H9 (cell line): Measurements from ENCODE around the gene MLKL. TPM values are rescaled to one million over a fixed set of nuclear protein-coding genes. Genes with fewer than 3 reads are reported as not detected.

Experiments
- DNase-seq: peaks from one replicate; pipeline ENCODE4 v3.0.0-alpha.2; 2017
- H2AFZ ChIP-seq: one replicate; pipeline ENCODE4 v1.6.1; 2013; ENCODE audit warnings: mild to moderate bottlenecking, low read length, control low read depth, moderate library complexity
- H2AK5ac ChIP-seq: 2 replicates; pipeline ENCODE4 v1.6.1; 2013; ENCODE audit warnings: low read length, control low read depth, mixed read lengths; ENCODE audit not compliant: insufficient read length
- H2BK120ac ChIP-seq: one replicate; pipeline ENCODE4 v1.6.1; 2013; ENCODE audit warnings: low read depth, mild to moderate bottlenecking, low read length, control low read depth, inconsistent platforms; ENCODE audit not compliant: poor library complexity, severe bottlenecking
- H2BK12ac ChIP-seq: 2 replicates; pipeline ENCODE4 v1.6.1; 2013; ENCODE audit warnings: low read length, control low read depth, mixed read lengths, low read depth; ENCODE audit not compliant: insufficient read length
- H2BK15ac ChIP-seq: 2 replicates; pipeline ENCODE4 v1.6.1; 2013; ENCODE audit warnings: low read depth, low read length, control low read depth
- H2BK20ac ChIP-seq: one replicate; pipeline ENCODE4 v1.6.1; 2013; ENCODE audit warnings: low read depth, mild to moderate bottlenecking, low read length, control low read depth, inconsistent platforms; ENCODE audit not compliant: poor library complexity, severe bottlenecking
- H2BK5ac ChIP-seq: 2 replicates; pipeline ENCODE4 v1.6.1; 2013; ENCODE audit warnings: low read length, control low read depth, mixed read lengths; ENCODE audit not compliant: insufficient read length
- H3K14ac ChIP-seq: 2 replicates; pipeline ENCODE4 v1.6.1; 2013; ENCODE audit warnings: low read length, control low read depth; ENCODE audit not compliant: insufficient read depth
- H3K18ac ChIP-seq: 2 replicates; pipeline ENCODE4 v1.6.1; 2013; ENCODE audit warnings: low read depth, mild to moderate bottlenecking, mixed read lengths, low read length, control low read depth; ENCODE audit not compliant: insufficient read length
- H3K23ac ChIP-seq: 2 replicates; pipeline ENCODE4 v1.6.1; 2013; ENCODE audit warnings: low read length, control low read depth, mixed read lengths, low read depth; ENCODE audit not compliant: insufficient read length
- H3K23me2 ChIP-seq: 2 replicates; pipeline ENCODE4 v1.6.1; 2013; ENCODE audit warnings: low read depth, mild to moderate bottlenecking, mixed read lengths, low read length, control low read depth; ENCODE audit not compliant: insufficient read length, poor library complexity, severe bottlenecking
- H3K27ac ChIP-seq: 2 replicates; pipeline ENCODE4 v1.5.1; 2013; ENCODE audit warnings: low read length, control low read depth, mixed read lengths, low read depth; ENCODE audit not compliant: insufficient read length
- H3K27me3 ChIP-seq: 2 replicates; pipeline ENCODE4 v1.6.1; 2013; ENCODE audit warnings: low read length, control low read depth, inconsistent platforms; ENCODE audit not compliant: insufficient read depth
- H3K4ac ChIP-seq: 2 replicates; pipeline ENCODE4 v1.6.1; 2013; ENCODE audit warnings: low read depth, mild to moderate bottlenecking, control low read depth, inconsistent platforms, low read length, moderate library complexity
- H3K4me1 ChIP-seq: 2 replicates; pipeline ENCODE4 v1.6.1; 2013; ENCODE audit warnings: low read length, control low read depth, inconsistent platforms; ENCODE audit not compliant: insufficient read depth
- H3K4me2 ChIP-seq: 2 replicates; pipeline ENCODE4 v1.6.1; 2013; ENCODE audit warnings: low read length, control low read depth, mixed read lengths; ENCODE audit not compliant: insufficient read length, insufficient read depth
- H3K56ac ChIP-seq: 2 replicates; pipeline ENCODE4 v1.6.1; 2013; ENCODE audit warnings: low read depth, mild to moderate bottlenecking, mixed read lengths, low read length, control low read depth; ENCODE audit not compliant: insufficient read length
- H3K79me1 ChIP-seq: 2 replicates; pipeline ENCODE4 v1.6.1; 2013; ENCODE audit warnings: low read depth, mild to moderate bottlenecking, moderate library complexity, low read length, control low read depth, inconsistent platforms; ENCODE audit not compliant: insufficient read depth, poor library complexity, severe bottlenecking
- H3K79me2 ChIP-seq: 2 replicates; pipeline ENCODE4 v1.6.1; 2013; ENCODE audit warnings: low read length, control low read depth, inconsistent platforms; ENCODE audit not compliant: insufficient read depth
- H3K9ac ChIP-seq: 2 replicates; pipeline ENCODE4 v1.6.1; 2013; ENCODE audit warnings: low read length, control low read depth, mixed read lengths; ENCODE audit not compliant: insufficient read length; ENCODE audit errors: extremely low read depth
- H3K9me3 ChIP-seq: one replicate; pipeline ENCODE4 v1.6.1; 2013; ENCODE audit warnings: low read depth, low read length, inconsistent platforms; ENCODE audit not compliant: control insufficient read depth
- H3T11ph ChIP-seq: one replicate; pipeline ENCODE4 v1.6.1; 2013; ENCODE audit warnings: mild to moderate bottlenecking, low read length, control low read depth, inconsistent platforms
- H4K20me1 ChIP-seq: one replicate; pipeline ENCODE4 v1.6.1; 2013; ENCODE audit not compliant: control insufficient read depth, insufficient read length, insufficient read depth
- H4K5ac ChIP-seq: 2 replicates; pipeline ENCODE4 v1.6.1; 2013; ENCODE audit warnings: low read depth, mild to moderate bottlenecking, mixed read lengths, low read length, control low read depth; ENCODE audit not compliant: insufficient read length
- H4K8ac ChIP-seq: replicated peaks from 2 replicates; pipeline ENCODE4 v1.6.1; 2013; ENCODE audit warnings: low read length, control low read depth, mixed read lengths, low read depth; ENCODE audit not compliant: insufficient read length
- H4K91ac ChIP-seq: 2 replicates; pipeline ENCODE4 v1.6.1; 2013; ENCODE audit warnings: low read depth, mild to moderate bottlenecking, moderate library complexity, mixed read lengths, low read length, control low read depth; ENCODE audit not compliant: insufficient read length
- H3K27ac Mint-ChIP-seq, 3 experiments: 2 replicates in 2 of 3; 3 replicates in 1 of 3; pipeline ENCODE4 v1.8.0; 2020 to 2021; ENCODE audit warnings: mixed read lengths in 3 of 3, mild to moderate bottlenecking in 1 of 3, moderate library complexity in 1 of 3
- H3K27me3 Mint-ChIP-seq: 2 replicates; pipeline ENCODE4 v1.8.0; 2021; ENCODE audit warnings: low read depth, mild to moderate bottlenecking, moderate library complexity, mixed read lengths
- H3K36me3 Mint-ChIP-seq, 3 experiments: 2 replicates in 2 of 3; 3 replicates in 1 of 3; pipeline ENCODE4 v1.8.0; 2020 to 2021; ENCODE audit warnings: low read depth in 3 of 3, mixed read lengths in 3 of 3; ENCODE audit not compliant: insufficient read depth in 1 of 3
- H3K4me1 Mint-ChIP-seq, 2 experiments: 2 replicates each; pipeline ENCODE4 v1.8.0; 2020; ENCODE audit warnings: mixed read lengths in 2 of 2
- H3K4me3 Mint-ChIP-seq, 2 experiments: 2 replicates in 1 of 2; 3 replicates in 1 of 2; pipeline ENCODE4 v1.8.0; 2020 to 2021; ENCODE audit warnings: mild to moderate bottlenecking in 2 of 2, mixed read lengths in 2 of 2, moderate library complexity in 1 of 2
- H3K9me3 Mint-ChIP-seq, 2 experiments: 2 replicates in 1 of 2; 3 replicates in 1 of 2; pipeline ENCODE4 v1.8.0; 2020; ENCODE audit warnings: mild to moderate bottlenecking in 2 of 2, mixed read lengths in 2 of 2, moderate library complexity in 1 of 2
- WGBS: extraction: QIAGEN DNeasy Blood & Tissue Kit; methylation state at CpG from one replicate; pipeline ENCODE4 v1.1.7; 2013; ENCODE audit warnings: missing lambda C conversion rate, low lambda C conversion rate, mixed read lengths; ENCODE audit not compliant: insufficient read length; ENCODE audit errors: extremely low coverage; 5-methylcytosine and 5-hydroxymethylcytosine counted together
- total RNA-seq: library from RNA; stranded (reverse); gene quantifications from 2 replicates; pipeline ENCODE4 v1.2.1, GENCODE V29; 2021
- TF ChIP-seq, protein P1 (sequence below): fragments of 200-600 bp; sonication (generic); conservative IDR thresholded peaks from 3 replicates; pipeline ENCODE4 v1.8.0; 2021; ENCODE audit warnings: antibody characterized with exemption, mild to moderate bottlenecking

MLKL gene
- total RNA-seq, 1 experiment from 2014 or later = 0.37 TPM

DNA sequence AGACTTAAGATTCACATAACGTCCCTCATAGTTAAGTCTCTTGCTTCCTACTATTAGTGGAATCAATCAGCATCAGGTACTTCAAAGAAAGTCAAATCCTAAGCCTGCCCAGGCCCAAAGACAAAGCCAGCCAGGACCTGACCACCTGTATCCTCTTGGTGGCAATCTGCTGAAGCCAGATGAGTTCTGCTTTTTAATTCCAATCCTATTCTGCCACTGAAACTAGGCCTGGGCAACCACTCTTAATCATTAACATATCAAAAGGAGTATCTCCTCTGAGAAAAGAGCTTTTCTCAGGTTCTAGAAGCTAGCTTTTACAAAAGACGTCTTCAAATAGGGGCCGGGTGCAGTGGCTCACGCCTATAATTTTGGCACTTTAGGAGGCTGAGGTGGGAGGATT is 78.7 kb downstream of the MLKL start:
- no CpG with 5 or more reads among the region's 4 CpGs for WGBS
- Histone ChIP-seq H2AK5ac (no peak overlapping the region), H3K79me1 (no peaks in the 10 kb centered on the region), H3K56ac (no peak overlapping the region), H3K23ac (no peak overlapping the region), H4K5ac (no peak overlapping the region), H3K9ac (no peak overlapping the region), H3K27me3 (no peaks in the 10 kb centered on the region), H3K18ac (no peak overlapping the region), H3K14ac (no peak overlapping the region), H4K91ac (no peak overlapping the region), H3K79me2 (0 out of 2 replicates have a peak, but pooled peaks cover 3% of the 10 kb centered on the region), H3K4ac (no peak overlapping the region), H2AFZ (no peak overlapping the region), H2BK12ac (no peak overlapping the region), H2BK5ac (no peak overlapping the region), H3K9me3 (no peaks in the 10 kb centered on the region), H2BK120ac (no peak overlapping the region), H4K8ac (no peak overlapping the region), H3T11ph (no peak overlapping the region), H3K4me1 (no peaks in the 10 kb centered on the region), H2BK15ac (no peak overlapping the region), H3K4me2 (no peak overlapping the region), H3K23me2 (no peaks in the 10 kb centered on the region), H2BK20ac (no peak overlapping the region), H3K27ac (no peak overlapping the region), H4K20me1 (no peaks in the 10 kb centered on the region)
- Mint-ChIP-seq H3K4me1 (peaks cover 14 to 18% of the 10 kb centered on the region in 2 experiments), H3K4me3 (no peak overlapping the region), H3K27me3 (no peaks in the 10 kb centered on the region), H3K9me3 (no peaks in the 10 kb centered on the region), H3K27ac (peak overlapping the region in 2 of 3 experiments; percentile 10 to 62; a peak in 3 of 7 replicates), H3K36me3 (peaks cover 35 to 80% (median 68%) of the 10 kb centered on the region in 3 experiments)
- TF ChIP-seq, protein P1, sequence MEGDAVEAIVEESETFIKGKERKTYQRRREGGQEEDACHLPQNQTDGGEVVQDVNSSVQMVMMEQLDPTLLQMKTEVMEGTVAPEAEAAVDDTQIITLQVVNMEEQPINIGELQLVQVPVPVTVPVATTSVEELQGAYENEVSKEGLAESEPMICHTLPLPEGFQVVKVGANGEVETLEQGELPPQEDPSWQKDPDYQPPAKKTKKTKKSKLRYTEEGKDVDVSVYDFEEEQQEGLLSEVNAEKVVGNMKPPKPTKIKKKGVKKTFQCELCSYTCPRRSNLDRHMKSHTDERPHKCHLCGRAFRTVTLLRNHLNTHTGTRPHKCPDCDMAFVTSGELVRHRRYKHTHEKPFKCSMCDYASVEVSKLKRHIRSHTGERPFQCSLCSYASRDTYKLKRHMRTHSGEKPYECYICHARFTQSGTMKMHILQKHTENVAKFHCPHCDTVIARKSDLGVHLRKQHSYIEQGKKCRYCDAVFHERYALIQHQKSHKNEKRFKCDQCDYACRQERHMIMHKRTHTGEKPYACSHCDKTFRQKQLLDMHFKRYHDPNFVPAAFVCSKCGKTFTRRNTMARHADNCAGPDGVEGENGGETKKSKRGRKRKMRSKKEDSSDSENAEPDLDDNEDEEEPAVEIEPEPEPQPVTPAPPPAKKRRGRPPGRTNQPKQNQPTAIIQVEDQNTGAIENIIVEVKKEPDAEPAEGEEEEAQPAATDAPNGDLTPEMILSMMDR = no peak
- no peak for DNase-seq

Other genes starting within 250 kb of the MLKL start
- 133 and 135 TPM in 2 replicates for gene GLG1, start 93.7 kb downstream of the MLKL start, total RNA-seq
- gene RFWD3, start 34.0 kb downstream of the MLKL start, total RNA-seq = 114 and 120 TPM in 2 replicates
- 25.1 and 26.6 TPM in 2 replicates for gene FA2H, start 74.0 kb upstream of the MLKL start, total RNA-seq